Measurements from ENCODE around the gene CCND1. TPM values are rescaled to one million over a fixed set of nuclear protein-coding genes. Genes with fewer than 3 reads are reported as not detected.

Gene CCND1
- total RNA-seq, 1 experiment from 2014 or later = 392 TPM

- DNase-seq = no peak
- intact Hi-C loops (cut with micrococcal nuclease; ENCODE audit: unreplicated experiment) = no loop called here
- H3K36me3 Mint-ChIP-seq (ENCODE audit: insufficient read depth, unreplicated experiment) = peaks cover 60% of the 10 kb centered on the region
- no peaks in the 10 kb centered on the region for H3K27me3 Mint-ChIP-seq (ENCODE audit: unreplicated experiment)
- TF ChIP-seq CTCF (IDR thresholded peaks at IDR 0.05; ENCODE audit: unreplicated experiment) = no peak
- no peaks in the 10 kb centered on the region for H3K9me3 Mint-ChIP-seq (ENCODE audit: low read depth, unreplicated experiment)
- no TSS peak for BruUV-seq (replicated peaks)
- H3K27ac Mint-ChIP-seq (ENCODE audit: unreplicated experiment) = peak overlapping the region; percentile 30
- H3K4me3 Mint-ChIP-seq (ENCODE audit: low read depth, unreplicated experiment) = no peak overlapping the region
- no peaks in the 10 kb centered on the region for H3K4me1 Mint-ChIP-seq (ENCODE audit: low read depth, unreplicated experiment)
- CTCF ChIA-PET = interaction anchor here (0.6 to 1.6 kb wide), 3 partner anchors 382 to 829 kb away, joined by 3 read pairs; no protein-coding TSS in a partner anchor
Measured at GRCh38 chr11:69655479-69656428, 14.8 kb downstream of the CCND1 start.

- intact Hi-C loops (cut with micrococcal nuclease; ENCODE audit: unreplicated experiment) = no loop called here
- CTCF ChIA-PET = interaction anchor here (0.6 to 1.6 kb wide), 2 partner anchors 383 to 830 kb away, joined by 3 read pairs; no protein-coding TSS in a partner anchor
- Mint-ChIP-seq H3K4me1 (ENCODE audit: low read depth, unreplicated experiment) (no peaks in the 10 kb centered on the region), H3K9me3 (ENCODE audit: low read depth, unreplicated experiment) (no peaks in the 10 kb centered on the region), H3K27me3 (ENCODE audit: unreplicated experiment) (no peaks in the 10 kb centered on the region), H3K36me3 (ENCODE audit: insufficient read depth, unreplicated experiment) (peaks cover 49% of the 10 kb centered on the region), H3K27ac (ENCODE audit: unreplicated experiment) (peak overlapping the region; percentile 30), H3K4me3 (ENCODE audit: low read depth, unreplicated experiment) (no peak overlapping the region)
- no peak for TF ChIP-seq CTCF (IDR thresholded peaks at IDR 0.05; ENCODE audit: unreplicated experiment)
- no TSS peak for BruUV-seq (replicated peaks)
- no peak for DNase-seq
Measured at GRCh38 chr11:69656536-69657455, 15.8 kb downstream of the CCND1 start.

- intact Hi-C loops (cut with micrococcal nuclease; ENCODE audit: unreplicated experiment) = no loop called here
- Mint-ChIP-seq H3K4me3 (ENCODE audit: low read depth, unreplicated experiment) (no peak overlapping the region), H3K27ac (ENCODE audit: unreplicated experiment) (peak overlapping the region; percentile 30), H3K36me3 (ENCODE audit: insufficient read depth, unreplicated experiment) (peaks cover 48% of the 10 kb centered on the region), H3K4me1 (ENCODE audit: low read depth, unreplicated experiment) (no peaks in the 10 kb centered on the region), H3K9me3 (ENCODE audit: low read depth, unreplicated experiment) (no peaks in the 10 kb centered on the region), H3K27me3 (ENCODE audit: unreplicated experiment) (no peaks in the 10 kb centered on the region)
- BruUV-seq (replicated peaks) = no TSS peak
- DNase-seq = no peak
- TF ChIP-seq CTCF (IDR thresholded peaks at IDR 0.05; ENCODE audit: unreplicated experiment) = no peak
- CTCF ChIA-PET = interaction anchor here (1.6 kb wide), 1 partner anchor 383 kb away, joined by 3 read pairs; no protein-coding TSS in a partner anchor
Measured at GRCh38 chr11:69657456-69657910, 16.5 kb downstream of the CCND1 start.

- Mint-ChIP-seq H3K27ac (ENCODE audit: unreplicated experiment) (no peak overlapping the region), H3K27me3 (ENCODE audit: unreplicated experiment) (no peaks in the 10 kb centered on the region), H3K36me3 (ENCODE audit: insufficient read depth, unreplicated experiment) (peaks cover 42% of the 10 kb centered on the region), H3K4me3 (ENCODE audit: low read depth, unreplicated experiment) (no peak overlapping the region), H3K4me1 (ENCODE audit: low read depth, unreplicated experiment) (no peaks in the 10 kb centered on the region), H3K9me3 (ENCODE audit: low read depth, unreplicated experiment) (no peaks in the 10 kb centered on the region)
- DNase-seq = no peak
- CTCF ChIA-PET = no interaction called here
- intact Hi-C loops (cut with micrococcal nuclease; ENCODE audit: unreplicated experiment) = no loop called here
- no peak for TF ChIP-seq CTCF (IDR thresholded peaks at IDR 0.05; ENCODE audit: unreplicated experiment)
- BruUV-seq (replicated peaks) = no TSS peak
Measured at GRCh38 chr11:69657911-69658625, 17.1 kb downstream of the CCND1 start.

Data from Calu3 (cell line).